Kidney glomerular epithelial cell (primary cell): ENCODE data around the gene NUTF2.
"Not testable (repeated sequence)": the region's sequence is repeated elsewhere in the genome, so short reads cannot be mapped to it uniquely, and the experiment has no call there.

ENCODE experiments used
- DNase-seq: peaks from one replicate; lab custom pipeline; 2025; lab: John Stamatoyannopoulos, UW

Gene NUTF2

GRCh38 chr16:67846320-67847063, at the start of gene NUTF2:
Gene NUTF2, plus strand, starts transcription at chr16:67846933. Its CDS starts 18,198 bp downstream, at chr16:67865131.
- DNase-seq: peak; percentile 87

DNA sequence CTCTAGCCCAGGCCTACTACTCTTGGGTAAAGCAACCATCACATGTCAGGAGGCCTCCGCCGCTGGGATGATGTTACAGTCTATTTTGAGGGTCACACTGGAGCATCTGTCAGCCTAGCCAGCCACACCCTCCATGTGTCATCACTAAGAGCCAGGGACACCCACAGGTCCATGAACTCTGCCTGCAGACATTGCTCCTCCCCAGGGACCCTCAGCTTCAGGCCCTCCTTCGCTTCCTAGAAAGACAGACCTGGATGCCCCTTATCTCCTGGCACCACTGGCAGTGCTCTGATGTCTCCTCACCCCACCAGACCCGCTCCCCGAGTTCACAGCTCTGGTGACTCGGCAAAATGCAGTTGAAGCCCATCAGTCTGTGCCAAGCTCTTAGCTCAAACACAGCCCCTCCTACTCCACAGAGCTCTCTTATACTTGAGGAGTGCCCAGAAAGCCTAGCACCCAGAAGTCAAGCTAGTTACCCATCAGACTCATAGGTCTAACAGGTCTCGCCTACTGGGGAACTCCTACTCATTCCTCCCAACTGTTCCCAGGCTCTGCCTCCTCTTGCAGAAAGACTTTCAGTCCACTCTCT, 46.3 kb upstream of the NUTF2 start:
- no peak for DNase-seq

DNA sequence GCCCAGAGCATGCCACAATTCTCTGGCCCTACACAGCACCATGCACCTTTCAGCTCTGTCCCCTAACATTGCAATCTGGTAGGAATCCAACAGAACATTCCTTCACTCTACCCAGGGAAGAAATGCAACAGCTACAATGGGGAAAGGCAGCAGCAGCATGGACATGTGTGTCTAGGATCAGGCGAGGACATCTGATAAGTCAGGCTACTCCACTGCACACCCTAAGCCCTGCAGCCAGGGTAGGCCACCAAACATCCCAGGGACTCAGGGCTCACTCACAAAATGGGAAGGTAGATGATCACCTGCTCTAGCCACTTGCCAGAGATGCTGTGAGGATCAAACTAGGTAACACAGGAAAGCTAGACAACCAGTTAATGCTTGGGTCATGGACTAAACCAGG, 45.5 kb upstream of the NUTF2 start:
- DNase-seq: no peak

GRCh38 chr16:67801883-67802282, 44.9 kb upstream of the NUTF2 start:
- DNase-seq: no peak

DNA sequence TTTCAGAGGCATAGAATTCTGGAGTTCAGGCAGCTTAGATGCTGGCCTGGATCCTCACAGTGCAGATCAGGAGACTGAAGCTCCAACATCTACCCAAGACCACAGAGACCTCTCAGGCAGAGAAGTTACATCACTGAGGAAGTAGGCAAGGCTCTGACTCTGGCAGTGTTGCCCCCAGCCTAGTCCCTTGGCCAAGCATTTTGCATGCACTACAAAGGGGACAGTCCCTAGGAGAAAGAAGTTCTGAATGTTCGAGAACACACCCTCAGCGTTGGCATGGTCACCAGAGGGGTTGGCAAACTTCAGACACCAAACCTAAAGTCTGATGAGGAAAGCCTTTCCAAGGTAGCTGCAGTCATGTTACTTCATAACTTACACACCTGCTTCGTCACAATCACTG, 42.8 kb upstream of the NUTF2 start:
- no peak for DNase-seq

GRCh38 chr16:67804853-67805542, 41.7 kb upstream of the NUTF2 start:
- no peak for DNase-seq

DNA sequence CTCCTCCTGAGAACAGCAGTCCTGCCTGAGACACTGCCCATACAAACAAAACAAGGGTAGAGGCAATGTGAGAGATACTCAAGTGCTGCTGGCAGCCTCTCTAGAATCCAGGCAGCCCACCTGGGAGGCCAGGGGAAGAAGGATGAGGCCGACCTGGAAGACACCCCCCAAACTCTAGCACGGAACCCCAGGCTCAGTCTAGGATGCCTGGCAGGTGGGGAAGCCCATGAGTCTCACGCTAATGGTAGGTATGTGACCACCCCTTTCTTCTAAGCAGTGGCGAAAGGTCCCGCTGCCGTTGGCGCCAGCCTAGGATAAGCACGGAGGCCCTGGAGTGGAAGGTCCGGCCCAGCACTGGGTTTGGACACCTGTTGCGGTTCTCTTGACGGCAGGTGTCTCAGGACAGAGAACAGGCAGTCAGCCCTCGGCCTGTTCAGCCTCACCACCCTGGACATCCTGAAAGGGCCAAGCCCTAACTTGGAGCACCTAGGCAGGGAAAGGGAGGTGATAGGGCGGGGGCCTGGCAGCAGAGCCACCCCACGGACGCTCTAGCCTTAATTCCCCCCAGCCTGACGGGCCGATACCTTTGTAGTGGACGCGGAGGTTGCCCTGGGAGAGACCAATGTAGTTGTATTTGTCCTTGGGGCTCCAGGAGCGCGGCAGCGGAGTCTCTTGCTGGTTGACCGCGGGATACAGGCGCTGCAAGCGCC, 40.9 kb upstream of the NUTF2 start:
- DNase-seq: no peak

- peak; percentile 100 for DNase-seq
Observed at GRCh38 chr16:67806428-67807147, 40.1 kb upstream of the NUTF2 start, which contains the start of the genes RANBP10 and TSNAXIP1. Gene RANBP10, minus strand, starts transcription at chr16:67806560. Its CDS starts 24 bp downstream, at chr16:67806536. Gene TSNAXIP1, plus strand, starts transcription at chr16:67806889. Its CDS starts 261 bp downstream, at chr16:67807150.

- no peak for DNase-seq
Observed at GRCh38 chr16:67807148-67807682, 39.5 kb upstream of the NUTF2 start.

GRCh38 chr16:67811899-67812298, 34.8 kb upstream of the NUTF2 start:
- DNase-seq: no peak

DNA sequence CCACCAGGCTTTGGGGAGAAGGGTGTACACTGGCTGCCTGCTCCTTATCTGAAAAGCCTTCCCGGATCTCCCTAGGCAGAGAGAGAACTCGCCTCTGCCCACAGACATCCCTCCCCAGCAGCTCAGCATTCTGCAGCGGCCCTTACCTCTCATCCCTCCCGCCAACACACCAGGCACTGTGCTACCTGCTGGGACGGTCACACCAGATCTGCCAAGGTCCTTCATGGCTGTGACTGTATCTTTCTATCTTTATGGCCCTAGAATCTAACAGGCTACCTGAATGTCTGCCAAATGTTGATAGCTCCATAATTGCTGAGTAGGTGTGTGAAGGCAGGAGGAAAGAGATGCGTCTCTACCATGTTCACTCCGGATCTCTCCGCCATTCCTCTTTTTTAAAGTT, 32.2 kb upstream of the NUTF2 start:
- no peak for DNase-seq

GRCh38 chr16:67820608-67821259, 26.0 kb upstream of the NUTF2 start:
- DNase-seq: no peak

DNA sequence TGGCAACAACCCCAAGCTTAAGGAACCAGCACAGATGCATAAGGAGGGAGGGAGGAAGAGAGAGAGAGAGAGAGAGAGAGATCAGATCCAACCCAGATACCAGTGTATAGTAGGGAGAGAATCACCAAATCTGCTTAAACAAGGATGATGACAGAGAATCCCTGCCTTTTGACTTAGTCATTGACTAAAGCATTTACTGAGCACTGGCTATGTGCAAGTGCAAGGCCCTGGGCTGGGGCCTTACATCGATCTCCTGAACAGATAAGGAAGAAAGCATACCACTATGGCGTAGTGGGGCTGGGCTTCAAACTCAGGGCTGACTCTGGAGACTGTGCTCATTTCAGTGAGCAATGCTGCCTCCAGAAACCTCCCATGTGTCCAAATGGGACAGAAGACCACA, 24.2 kb upstream of the NUTF2 start:
- DNase-seq: no peak

- no peak for DNase-seq
Observed at GRCh38 chr16:67825119-67825518, 21.6 kb upstream of the NUTF2 start.

- DNase-seq: no peak
Observed at GRCh38 chr16:67825906-67826305, 20.8 kb upstream of the NUTF2 start.

- DNase-seq: no peak
Observed at GRCh38 chr16:67828651-67829050, 18.1 kb upstream of the NUTF2 start.

DNA sequence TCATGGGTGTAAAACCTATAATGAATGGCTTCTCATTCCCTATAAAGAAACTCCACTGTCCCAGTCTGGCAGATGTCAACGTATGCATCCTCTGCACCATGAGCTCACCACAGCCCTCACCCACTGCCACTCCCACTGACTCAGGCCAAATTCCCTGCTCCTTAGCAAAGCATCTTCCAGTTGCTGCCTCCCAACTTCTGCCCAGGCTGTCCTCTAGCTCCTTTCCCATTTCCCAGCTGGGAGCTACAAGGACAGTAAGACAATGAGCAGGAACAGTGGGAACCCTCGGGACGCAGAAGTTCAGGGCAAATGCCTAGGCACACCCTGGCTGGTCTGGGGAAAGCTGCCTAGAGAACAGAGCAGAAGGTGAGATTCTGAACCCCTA, 13.7 kb upstream of the NUTF2 start:
- DNase-seq: peak; percentile 16

GRCh38 chr16:67833415-67834241, 13.1 kb upstream of the NUTF2 start:
- DNase-seq: peak; percentile 81

DNA sequence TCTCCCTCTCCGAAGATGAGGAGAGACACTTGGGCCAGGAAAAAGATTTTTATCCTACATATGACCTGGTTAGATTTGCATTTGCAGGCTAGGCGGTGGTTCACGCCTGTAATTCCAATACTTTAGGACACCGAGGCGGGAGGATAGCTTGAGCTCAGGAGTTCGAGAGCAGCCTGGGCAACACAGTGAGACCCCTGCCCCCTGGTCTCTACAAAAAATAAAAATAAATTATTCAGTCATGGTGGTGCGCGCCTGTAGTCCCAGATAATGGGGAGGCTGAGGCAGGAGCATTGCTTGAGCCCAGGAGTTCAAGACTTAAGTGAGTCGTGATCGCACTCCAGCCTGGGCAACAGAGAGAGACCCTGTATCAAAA, 12.5 kb upstream of the NUTF2 start:
- DNase-seq: no peak

- not testable (repeated sequence) for DNase-seq
Observed at GRCh38 chr16:67837190-67837589, 9.5 kb upstream of the NUTF2 start.
